ENCODE measurements around the gene F10. TPM values are rescaled to one million over a fixed set of nuclear protein-coding genes. Genes with fewer than 3 reads are reported as not detected.

The F10 gene
- polyA plus RNA-seq, 1 experiment: 39.0 TPM

GRCh38 chr13:113167575-113167974 is 45.0 kb downstream of the F10 start:
- DNase-seq (ENCODE audit: low read depth): no peak
- Histone ChIP-seq H3K36me3 (ENCODE audit: control insufficient read depth, insufficient read depth, low read length) (peaks cover 14% of the 10 kb centered on the region), H3K27me3 (ENCODE audit: control insufficient read depth, insufficient read depth, low read length) (no peaks in the 10 kb centered on the region), H3K4me3 (ENCODE audit: low read depth, low read length) (no peak overlapping the region)
- no peak for TF ChIP-seq CTCF (IDR thresholded peaks at IDR 0.05; ENCODE audit: insufficient read depth, low read depth, low read length)
- CTCF ChIA-PET: no interaction called here
- POLR2A ChIA-PET: no interaction called here

- no peak for DNase-seq (ENCODE audit: low read depth)
- H3K4me3 ChIP-seq (ENCODE audit: low read depth, low read length): no peak overlapping the region
- no peak for TF ChIP-seq CTCF (IDR thresholded peaks at IDR 0.05; ENCODE audit: insufficient read depth, low read depth, low read length)
- no peaks in the 10 kb centered on the region for H3K27me3 ChIP-seq (ENCODE audit: control insufficient read depth, insufficient read depth, low read length)
- ChIA-PET POLR2A (no interaction called here), CTCF (no interaction called here)
- H3K36me3 ChIP-seq (ENCODE audit: control insufficient read depth, insufficient read depth, low read length): peaks cover 19% of the 10 kb centered on the region
Measured at GRCh38 chr13:113168211-113168610, 45.6 kb downstream of the F10 start.

- TF ChIP-seq CTCF (IDR thresholded peaks at IDR 0.05; ENCODE audit: insufficient read depth, low read depth, low read length): no peak
- Histone ChIP-seq H3K36me3 (ENCODE audit: control insufficient read depth, insufficient read depth, low read length) (peaks cover 19% of the 10 kb centered on the region), H3K4me3 (ENCODE audit: low read depth, low read length) (no peak overlapping the region), H3K27me3 (ENCODE audit: control insufficient read depth, insufficient read depth, low read length) (no peaks in the 10 kb centered on the region)
- CTCF ChIA-PET: interaction anchor here (0.7 to 1.8 kb wide), 3 partner anchors 10 to 33 kb away, joined by 3 to 5 read pairs (median 3); no protein-coding TSS in a partner anchor
- DNase-seq (ENCODE audit: low read depth): no peak
- POLR2A ChIA-PET: no interaction called here
Measured at GRCh38 chr13:113169277-113170272, 47.0 kb downstream of the F10 start.

- Histone ChIP-seq H3K36me3 (ENCODE audit: control insufficient read depth, insufficient read depth, low read length) (peaks cover 23% of the 10 kb centered on the region), H3K4me3 (ENCODE audit: low read depth, low read length) (no peak overlapping the region), H3K27me3 (ENCODE audit: control insufficient read depth, insufficient read depth, low read length) (no peaks in the 10 kb centered on the region)
- ChIA-PET CTCF (interaction anchor here (1.8 kb wide), 1 partner anchor 9 kb away, joined by 5 read pairs; no protein-coding TSS in a partner anchor), POLR2A (no interaction called here)
- no peak for TF ChIP-seq CTCF (IDR thresholded peaks at IDR 0.05; ENCODE audit: insufficient read depth, low read depth, low read length)
- DNase-seq (ENCODE audit: low read depth): no peak
Measured at GRCh38 chr13:113170511-113170910, 47.9 kb downstream of the F10 start.

- POLR2A ChIA-PET: no interaction called here
- DNase-seq (ENCODE audit: low read depth): no peak
- H3K4me3 ChIP-seq (ENCODE audit: low read depth, low read length): no peak overlapping the region
- peaks cover 26% of the 10 kb centered on the region for H3K36me3 ChIP-seq (ENCODE audit: control insufficient read depth, insufficient read depth, low read length)
- TF ChIP-seq CTCF (IDR thresholded peaks at IDR 0.05; ENCODE audit: insufficient read depth, low read depth, low read length): no peak
- CTCF ChIA-PET: no interaction called here
- H3K27me3 ChIP-seq (ENCODE audit: control insufficient read depth, insufficient read depth, low read length): no peaks in the 10 kb centered on the region
Measured at GRCh38 chr13:113171250-113172125, 48.9 kb downstream of the F10 start.

Measured in BJ (cell line).